ENCODE results near the gene LTBP1.
"Not testable (repeated sequence)": the region's sequence is repeated elsewhere in the genome, so short reads cannot be mapped to it uniquely, and the experiment has no call there.

The LTBP1 gene

DNA sequence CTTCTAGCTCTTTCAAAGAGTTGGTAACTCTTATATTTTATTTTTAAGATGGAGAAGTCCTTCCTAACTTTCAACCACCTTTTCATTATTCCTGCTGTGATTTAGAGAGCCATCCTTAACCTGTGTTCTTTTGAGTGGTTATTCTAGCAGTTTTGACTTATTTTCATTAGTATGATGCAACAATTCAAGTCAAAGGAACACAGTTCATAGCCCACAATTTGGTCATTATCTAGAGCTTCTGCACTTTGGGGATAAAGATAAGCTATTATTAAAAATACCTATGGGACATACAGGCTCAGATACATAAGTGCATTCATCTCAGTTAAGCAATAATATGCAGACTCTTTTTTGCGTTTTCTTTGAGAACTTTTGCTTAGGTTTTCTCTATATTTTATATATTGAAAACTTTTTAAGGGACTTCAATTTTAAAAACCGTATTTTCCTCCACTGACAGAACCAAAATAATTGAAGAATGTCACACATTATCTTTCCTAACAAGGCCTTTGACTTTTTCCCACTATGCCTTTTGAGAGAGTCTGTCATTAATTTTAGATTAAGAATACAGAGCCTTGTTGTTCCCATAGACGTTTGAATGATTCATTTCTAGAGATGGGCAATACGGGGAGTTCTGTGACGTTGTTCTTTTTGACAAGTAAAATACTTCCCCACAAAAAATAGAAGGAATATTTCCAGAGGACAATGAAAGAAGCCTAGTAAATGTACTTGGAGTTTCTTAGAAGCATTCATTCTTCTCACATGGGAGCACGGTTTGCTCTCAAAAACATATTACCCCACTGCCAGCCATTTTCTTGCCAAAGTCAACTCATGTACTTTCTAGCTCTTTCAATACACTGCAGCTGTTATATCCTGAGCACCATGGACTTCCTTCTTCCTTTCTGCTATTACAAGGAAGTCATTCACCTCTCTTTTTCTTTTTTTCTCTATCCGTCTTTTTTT, 486.8 kb downstream of the LTBP1 start:
- DNase-seq (ENCODE audit: low spot score), result no peak

DNA sequence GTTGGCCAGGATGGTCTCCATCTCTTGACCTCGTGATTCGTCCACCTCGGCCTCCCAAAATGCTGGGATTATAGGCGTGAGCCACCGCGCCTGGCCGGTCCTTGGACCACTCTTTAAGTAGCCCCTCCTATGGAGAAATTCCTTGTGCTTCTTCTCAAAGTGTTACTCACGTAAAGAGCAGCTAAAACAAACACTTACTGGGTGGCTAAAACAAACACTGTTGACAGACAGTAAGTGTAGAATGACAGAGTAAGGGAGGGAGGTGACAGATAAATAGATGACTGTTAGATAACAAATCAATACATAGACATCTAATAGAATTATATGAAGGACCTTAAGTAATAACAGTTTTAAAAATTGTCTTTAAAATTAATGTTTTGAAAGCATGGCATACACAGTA, 488.8 kb downstream of the LTBP1 start:
- DNase-seq (ENCODE audit: low spot score), result no peak

DNA sequence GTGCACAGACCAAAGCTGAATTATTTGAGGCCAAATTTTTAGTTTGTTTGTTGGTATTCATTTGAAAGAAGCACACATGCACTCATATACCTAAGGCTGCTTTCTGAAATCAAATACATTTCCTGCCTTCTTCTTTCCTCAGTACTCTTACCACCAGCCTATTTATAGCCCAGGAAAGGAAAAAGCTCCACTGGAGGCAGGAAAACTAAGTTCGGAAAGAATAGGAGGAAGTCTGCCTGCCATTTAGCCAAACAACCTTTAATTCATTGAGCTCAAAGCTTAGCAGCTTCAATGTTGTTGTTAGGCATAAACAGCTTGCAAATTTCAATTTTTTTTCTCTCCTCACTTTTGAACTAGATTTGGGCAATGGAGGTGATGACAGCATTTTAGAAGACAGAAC, 489.3 kb downstream of the LTBP1 start:
- DNase-seq (ENCODE audit: low spot score), result no peak

DNA sequence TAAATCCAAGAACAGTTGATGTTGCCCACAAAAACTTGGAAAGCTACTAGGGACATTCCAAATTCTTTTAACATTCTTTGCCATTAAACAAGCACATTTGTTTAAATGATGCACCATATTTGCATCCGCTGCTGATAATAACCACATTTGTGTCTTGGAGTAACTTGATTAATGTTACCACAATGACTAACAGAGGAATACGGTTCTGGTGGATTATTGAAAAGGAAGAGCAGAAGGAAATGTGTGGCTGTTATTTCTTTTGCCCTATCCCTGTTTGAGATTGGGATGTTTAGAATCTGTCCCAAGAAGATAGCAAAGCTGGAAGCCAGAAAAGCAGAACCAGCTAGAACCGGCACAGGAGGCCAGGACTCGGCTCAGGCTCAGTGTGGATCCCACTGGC, 490.5 kb downstream of the LTBP1 start:
- no peak for DNase-seq (ENCODE audit: low spot score)

GRCh38 chr2:33437815-33438214, 491.1 kb downstream of the LTBP1 start:
- DNase-seq (ENCODE audit: low spot score), result no peak

GRCh38 chr2:33441235-33441810, 494.6 kb downstream of the LTBP1 start:
- peak; percentile 9 for DNase-seq (ENCODE audit: low spot score)

DNA sequence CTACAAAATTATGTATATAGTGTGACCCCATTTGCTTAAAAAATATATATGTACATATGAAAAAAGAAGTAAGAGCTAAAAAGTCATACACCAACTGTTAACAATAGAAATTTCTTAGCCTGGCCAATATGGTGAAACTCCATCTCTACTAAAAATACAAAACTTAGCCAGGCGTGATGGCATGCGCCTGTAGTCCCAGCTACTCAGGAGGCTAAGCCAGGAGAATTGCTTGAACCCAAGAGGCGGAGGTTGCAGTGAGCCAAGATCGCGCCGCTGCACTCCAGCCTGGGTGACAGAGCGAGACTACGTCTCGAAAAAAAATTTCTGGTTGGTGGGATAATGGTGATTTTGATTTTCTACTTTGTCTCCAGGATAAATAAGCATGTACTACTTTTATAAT, 495.3 kb downstream of the LTBP1 start:
- DNase-seq (ENCODE audit: low spot score), result not testable (repeated sequence)

- no peak for DNase-seq (ENCODE audit: low spot score)
These were observed 495.9 kb downstream of the LTBP1 start for GRCh38 chr2:33442528-33443079.

- DNase-seq (ENCODE audit: low spot score), result no peak
These were observed 496.6 kb downstream of the LTBP1 start for GRCh38 chr2:33443274-33443829.

DNA sequence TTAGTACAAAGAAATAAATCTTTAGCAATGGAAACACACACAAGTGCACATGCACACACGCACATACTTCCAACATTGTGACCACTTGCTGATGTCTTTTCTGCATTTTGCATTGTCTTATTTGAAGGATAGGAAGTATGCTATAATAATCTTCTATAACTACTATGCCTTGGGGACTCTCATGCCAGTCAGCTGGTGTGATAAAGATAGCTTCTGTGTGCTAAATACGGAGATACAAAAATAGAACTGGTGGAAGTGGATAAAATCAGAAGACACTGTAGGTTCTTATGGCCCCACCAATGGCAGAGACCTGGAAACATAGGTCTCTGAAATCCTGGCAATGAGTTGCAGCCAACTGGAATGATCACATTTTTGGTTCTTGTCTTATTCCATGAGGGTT, 498.2 kb downstream of the LTBP1 start:
- no peak for DNase-seq (ENCODE audit: low spot score)

DNA sequence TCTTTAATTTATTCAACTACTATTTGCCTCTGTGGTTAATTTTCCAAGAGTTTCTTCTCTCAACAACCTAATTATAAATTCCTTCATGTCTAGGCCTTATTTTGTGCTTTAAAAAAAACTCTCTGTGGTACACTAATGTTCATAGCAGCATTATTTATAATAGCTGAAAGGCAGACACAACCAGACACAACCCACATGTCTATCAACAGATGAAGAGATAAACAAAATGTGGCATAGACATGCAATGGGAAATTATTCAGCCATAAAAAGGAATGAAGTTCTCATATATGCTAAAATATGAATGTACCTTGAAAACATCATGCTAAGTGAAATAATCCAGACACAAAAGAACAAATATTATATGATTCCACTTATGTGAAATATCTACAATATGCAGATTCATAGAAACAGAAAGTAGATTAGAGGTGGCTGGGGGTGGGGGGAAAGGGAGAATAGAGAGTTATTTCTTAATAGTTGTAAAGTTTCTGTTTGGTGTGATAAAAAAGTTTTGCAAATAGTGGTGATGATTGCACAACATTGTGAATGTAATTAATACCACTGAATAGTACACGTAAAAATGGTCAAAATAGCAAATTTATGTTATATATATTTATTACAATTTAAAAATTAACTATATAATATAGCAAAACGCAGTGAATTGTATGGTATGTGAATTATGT, 501.6 kb downstream of the LTBP1 start:
- DNase-seq (ENCODE audit: low spot score), result no peak
